Middle frontal gyrus (tissue), 1 donor: ENCODE results near the gene RNF32.

ENCODE experiments used
- DNase-seq: peaks from one replicate; pipeline ENCODE4 v3.0.0-alpha.2; 2015; ENCODE audit warnings: low spot score; ENCODE audit errors: extremely low spot score

Gene RNF32

GRCh38 chr7:156640257-156640948 lies at the start of gene RNF32:
Gene RNF32, plus strand, starts transcription at chr7:156640774. Its CDS starts 3,104 bp downstream, at chr7:156643878.
- DNase-seq: peak; percentile 72

- no peak for DNase-seq
Measured at GRCh38 chr7:156592155-156592884, 48.3 kb upstream of the RNF32 start.

GRCh38 chr7:156594283-156595080 lies 46.1 kb upstream of the RNF32 start:
- DNase-seq: no peak

- DNase-seq: no peak
Measured at GRCh38 chr7:156600496-156600895, 40.1 kb upstream of the RNF32 start.

GRCh38 chr7:156602283-156602682 lies 38.3 kb upstream of the RNF32 start:
- no peak for DNase-seq

- no peak for DNase-seq
Measured at GRCh38 chr7:156603011-156603410, 37.6 kb upstream of the RNF32 start.

GRCh38 chr7:156603629-156604028 lies 36.9 kb upstream of the RNF32 start:
- DNase-seq: no peak

- no peak for DNase-seq
Measured at GRCh38 chr7:156604311-156604710, 36.3 kb upstream of the RNF32 start.

GRCh38 chr7:156604836-156605695 lies 35.5 kb upstream of the RNF32 start:
- DNase-seq: no peak

- DNase-seq: no peak
Measured at GRCh38 chr7:156606135-156606534, 34.4 kb upstream of the RNF32 start.

GRCh38 chr7:156606691-156607331 lies 33.8 kb upstream of the RNF32 start:
- no peak for DNase-seq

GRCh38 chr7:156607332-156608172 lies 33.0 kb upstream of the RNF32 start:
- no peak for DNase-seq

- DNase-seq: no peak
Measured at GRCh38 chr7:156608173-156608478, 32.4 kb upstream of the RNF32 start.

GRCh38 chr7:156609010-156609877 lies 31.3 kb upstream of the RNF32 start:
- DNase-seq: no peak

GRCh38 chr7:156610130-156610529 lies 30.4 kb upstream of the RNF32 start:
- DNase-seq: no peak

GRCh38 chr7:156610601-156611000 lies 30.0 kb upstream of the RNF32 start:
- no peak for DNase-seq

- no peak for DNase-seq
Measured at GRCh38 chr7:156611014-156612010, 29.3 kb upstream of the RNF32 start.

GRCh38 chr7:156612930-156613329 lies 27.6 kb upstream of the RNF32 start:
- no peak for DNase-seq
